GM20000 (cell line): ENCODE data around the gene PPP1R3G.

ENCODE experiments used
- DNase-seq: peaks from one replicate; pipeline ENCODE4 v3.0.0; 2012; ENCODE audit warnings: low spot score
- CTCF ChIP-seq: IDR thresholded peaks from 2 replicates; pipeline ENCODE4 v1.5.1; 2012; ENCODE audit warnings: mild to moderate bottlenecking, control low read depth; ENCODE audit errors: extremely low read depth, missing control alignments

The PPP1R3G gene

GRCh38 chr6:5071216-5071615 is 13.9 kb upstream of the PPP1R3G start:
- no peak for TF ChIP-seq CTCF
- no peak for DNase-seq

GRCh38 chr6:5072440-5072839 is 12.7 kb upstream of the PPP1R3G start:
- DNase-seq, result no peak
- no peak for TF ChIP-seq CTCF

GRCh38 chr6:5073992-5074391 is 11.1 kb upstream of the PPP1R3G start:
- TF ChIP-seq CTCF, result no peak
- DNase-seq, result no peak

- TF ChIP-seq CTCF, result no peak
- DNase-seq, result no peak
These were observed 8.2 kb upstream of the PPP1R3G start for GRCh38 chr6:5076931-5077330.

GRCh38 chr6:5078121-5078669 is 6.9 kb upstream of the PPP1R3G start:
- peak; percentile 13 for TF ChIP-seq CTCF
- DNase-seq, result peak; percentile 57

- DNase-seq, result no peak
- TF ChIP-seq CTCF, result no peak
These were observed 5.4 kb upstream of the PPP1R3G start for GRCh38 chr6:5079692-5080091.

GRCh38 chr6:5080574-5080973 is 4.6 kb upstream of the PPP1R3G start:
- no peak for DNase-seq
- TF ChIP-seq CTCF, result no peak
